Esophagus squamous epithelium (tissue), 5 donors: Measurements from ENCODE around the gene SLC1A6. TPM values are rescaled to one million over a fixed set of nuclear protein-coding genes. Genes with fewer than 3 reads are reported as not detected.
"Not testable (repeated sequence)": the region's sequence is repeated elsewhere in the genome, so short reads cannot be mapped to it uniquely, and the experiment has no call there.

Source experiments
- DNase-seq: peaks from one replicate; lab custom pipeline; 2025; lab: John Stamatoyannopoulos, UW
- H3K27ac ChIP-seq, 4 donors: fragments of 200-600 bp; sonication (generic); one replicate each; pipeline ENCODE4 v1.5.1; 2016 to 2019; ENCODE audit warnings: mild to moderate bottlenecking in 1 of 4
- H3K27me3 ChIP-seq, 4 donors: fragments of 200-600 bp; sonication (generic); 1 replicate in 3 of 4; 2 replicates in 1 of 4; pipeline versions ENCODE4 v1.5.1 to v1.6.0; 2017 to 2021; ENCODE audit warnings: antibody characterized with exemption in 1 of 4
- H3K36me3 ChIP-seq, 3 donors: fragments of 200-600 bp; sonication (generic); one replicate each; pipeline ENCODE4 v1.5.1; 2016 to 2019
- H3K4me1 ChIP-seq, 3 donors: fragments of 200-600 bp; sonication (generic); one replicate each; pipeline ENCODE4 v1.5.1; 2017 to 2019
- H3K4me3 ChIP-seq, 4 donors: fragments of 200-600 bp; sonication (generic); 1 replicate in 3 of 4; 2 replicates in 1 of 4; pipeline ENCODE4 v1.5.1; 2016 to 2019; ENCODE audit warnings: mild to moderate bottlenecking in 2 of 4, moderate library complexity in 1 of 4
- H3K9me3 ChIP-seq, 3 donors: fragments of 200-600 bp; sonication (generic); one replicate each; pipeline ENCODE4 v1.5.1; 2016 to 2019
- CTCF ChIP-seq, 6 experiments: fragments of 450-650 bp in 4 of 6; fragments of 200-600 bp in 2 of 6; sonication (generic) in 2 of 6; IDR thresholded peaks; one replicate each; pipeline ENCODE4 v1.5.1; 2016 to 2019; ENCODE audit warnings: antibody characterized with exemption in 6 of 6, mild to moderate bottlenecking in 4 of 6, moderate library complexity in 4 of 6
- POLR2A ChIP-seq, 4 donors: fragments of 450-650 bp; IDR thresholded peaks; one replicate each; pipeline ENCODE4 v1.6.1; 2017; ENCODE audit warnings: antibody characterized with exemption in 4 of 4, mild to moderate bottlenecking in 4 of 4, moderate library complexity in 3 of 4
- WGBS, 2 donors: methylation state at CpG; one replicate each; pipeline ENCODE4 v1.1.5; 2018; 5-methylcytosine and 5-hydroxymethylcytosine counted together
- intact Hi-C: fragments of 100-400 bp; cut with DNase I; formaldehyde crosslinking; loops from one replicate; pipeline ENCODE4 v1.15.0; 2022
- total RNA-seq, 4 donors: library from RNA; depleted of rRNA; stranded (reverse); fragments of >200 nt; gene quantifications; one replicate each; pipeline ENCODE4 v1.1.0, GENCODE V29; 2016
- donor health status: DM: yes; HTN: yes; CAD: no.

Gene SLC1A6
- total RNA-seq, 4 donors from 2014 or later, result not detected

GRCh38 chr19:14957464-14957863, 22.2 kb downstream of the SLC1A6 start:
- DNase-seq, result no peak
- Histone ChIP-seq H3K4me1 (no peaks in the 10 kb centered on the region), H3K36me3 (no peaks in the 10 kb centered on the region), H3K27me3 (peaks cover 0 to 23% (median 0%) of the 10 kb centered on the region in 4 donors), H3K27ac (no peak overlapping the region), H3K4me3 (no peak overlapping the region), H3K9me3 (peaks cover 0 to 52% (median 22%) of the 10 kb centered on the region in 3 donors)
- TF ChIP-seq POLR2A (IDR thresholded peaks at IDR 0.05) (no peak), CTCF (IDR thresholded peaks at IDR 0.05) (no peak)
- intact Hi-C loops, result no loop called here
- WGBS, 2 donors, result 84 to 90% methylated on average over 3 of the region's 3 CpGs

GRCh38 chr19:14954071-14954655, 25.5 kb downstream of the SLC1A6 start:
- WGBS, 2 donors, result 25 to 53% methylated on average over 16 to 22 of the region's 24 CpGs
- Histone ChIP-seq H3K9me3 (peaks cover 0 to 26% (median 9%) of the 10 kb centered on the region in 3 donors), H3K4me3 (no peak overlapping the region), H3K4me1 (no peaks in the 10 kb centered on the region), H3K27me3 (peaks cover 0 to 33% (median 0%) of the 10 kb centered on the region in 4 donors), H3K36me3 (no peaks in the 10 kb centered on the region), H3K27ac (no peak overlapping the region)
- DNase-seq, result no peak
- TF ChIP-seq POLR2A (IDR thresholded peaks at IDR 0.05) (no peak), CTCF (IDR thresholded peaks at IDR 0.05) (no peak)
- intact Hi-C loops, result no loop called here

- Histone ChIP-seq H3K36me3 (no peaks in the 10 kb centered on the region), H3K27me3 (peaks cover 0 to 33% (median 0%) of the 10 kb centered on the region in 4 donors), H3K4me1 (no peaks in the 10 kb centered on the region), H3K4me3 (no peak overlapping the region), H3K9me3 (peaks cover 0 to 12% (median 6%) of the 10 kb centered on the region in 3 donors), H3K27ac (no peak overlapping the region)
- intact Hi-C loops, result no loop called here
- DNase-seq, result no peak
- 80 to 85% methylated on average over 9 to 11 of the region's 11 CpGs for WGBS, 2 donors
- TF ChIP-seq CTCF (IDR thresholded peaks at IDR 0.05), result no peak
- TF ChIP-seq POLR2A (IDR thresholded peaks at IDR 0.05), result no peak
These were observed 26.9 kb downstream of the SLC1A6 start for GRCh38 chr19:14952767-14953166.

- Histone ChIP-seq H3K4me1 (no peaks in the 10 kb centered on the region), H3K36me3 (no peaks in the 10 kb centered on the region), H3K4me3 (no peak overlapping the region), H3K27ac (no peak overlapping the region), H3K9me3 (peaks cover 0 to 7% (median 0%) of the 10 kb centered on the region in 3 donors), H3K27me3 (peaks cover 0 to 33% (median 0%) of the 10 kb centered on the region in 4 donors)
- intact Hi-C loops, result no loop called here
- TF ChIP-seq POLR2A (IDR thresholded peaks at IDR 0.05) (no peak), CTCF (IDR thresholded peaks at IDR 0.05) (no peak)
- WGBS, 2 donors, result 93 to 100% methylated on average over 1 of the region's 1 CpG
- no peak for DNase-seq
These were observed 29.2 kb downstream of the SLC1A6 start for GRCh38 chr19:14950421-14950820.

GRCh38 chr19:14949876-14950275, 29.8 kb downstream of the SLC1A6 start:
- H3K4me1 ChIP-seq, result no peaks in the 10 kb centered on the region
- TF ChIP-seq POLR2A (IDR thresholded peaks at IDR 0.05) (no peak), CTCF (IDR thresholded peaks at IDR 0.05) (no peak)
- no peak overlapping the region for H3K27ac ChIP-seq
- 54 to 59% methylated on average over 6 to 8 of the region's 8 CpGs for WGBS, 2 donors
- H3K9me3 ChIP-seq, result peaks cover 0 to 7% (median 0%) of the 10 kb centered on the region in 3 donors
- DNase-seq, result no peak
- H3K36me3 ChIP-seq, result no peaks in the 10 kb centered on the region
- intact Hi-C loops, result no loop called here
- H3K27me3 ChIP-seq, result peaks cover 0 to 33% (median 0%) of the 10 kb centered on the region in 4 donors
- H3K4me3 ChIP-seq, result no peak overlapping the region

GRCh38 chr19:14949413-14949812, 30.3 kb downstream of the SLC1A6 start:
- 81 to 83% methylated on average over 2 to 10 of the region's 10 CpGs for WGBS, 2 donors
- H3K4me1 ChIP-seq, intact Hi-C loops, H3K4me3 ChIP-seq, H3K27ac ChIP-seq, DNase-seq, H3K9me3 ChIP-seq, H3K36me3 ChIP-seq: not testable (repeated sequence)
- H3K27me3 ChIP-seq, result peaks cover 0 to 30% (median 0%) of the 10 kb centered on the region in 4 donors
